SK-N-SH treated with all-trans-retinoic acid at 6 μM for 48 hours (cell line): ENCODE results near the gene CLDN11.

Experiments
- ATAC-seq: fragments of 200-7000 bp; cut with Tn5 transposase; 3 replicates; pipeline ENCODE4 v1.9.1; 2020; ENCODE audit warnings: mild to moderate bottlenecking, moderate library complexity
- ARNTL ChIP-seq: fragments of 450-650 bp; formaldehyde crosslinking; IDR thresholded peaks from 2 replicates; pipeline ENCODE4 v1.5.0; 2020; ENCODE audit warnings: low read depth, mild to moderate bottlenecking, moderate library complexity, borderline replicate concordance
- BACH2 ChIP-seq: fragments of 250-450 bp; sonication (Bioruptor Pico); IDR thresholded peaks from 2 replicates; pipeline ENCODE4 v1.9.0; 2021; ENCODE audit warnings: mild to moderate bottlenecking, borderline replicate concordance
- CREB5 ChIP-seq: fragments of 250-450 bp; sonication (Bioruptor Pico); IDR thresholded peaks from 2 replicates; pipeline ENCODE4 v1.5.1; 2020; ENCODE audit warnings: low read depth, mild to moderate bottlenecking, moderate library complexity
- CSDC2 ChIP-seq: fragments of 250-450 bp; sonication (Bioruptor Pico); IDR thresholded peaks from 2 replicates; pipeline ENCODE4 v1.5.0; 2020; ENCODE audit warnings: mild to moderate bottlenecking, moderate library complexity
- CSRNP3 ChIP-seq: fragments of 250-450 bp; sonication (Bioruptor Pico); IDR thresholded peaks from 2 replicates; pipeline ENCODE4 v1.5.1; 2021; ENCODE audit warnings: mild to moderate bottlenecking, moderate library complexity
- ESRRG ChIP-seq: fragments of 250-450 bp; sonication (Bioruptor Pico); IDR thresholded peaks from 2 replicates; pipeline ENCODE4 v1.6.1; 2021; ENCODE audit warnings: mild to moderate bottlenecking
- GLIS3 ChIP-seq: fragments of 250-450 bp; sonication (Bioruptor Pico); IDR thresholded peaks from 2 replicates; pipeline ENCODE4 v1.5.0; 2020; ENCODE audit warnings: mild to moderate bottlenecking, moderate library complexity
- ISL1 ChIP-seq: fragments of 250-450 bp; sonication (Bioruptor Pico); IDR thresholded peaks from 2 replicates; pipeline ENCODE4 v2.1.2; 2022; ENCODE audit warnings: mild to moderate bottlenecking, moderate library complexity
- OSR1 ChIP-seq: fragments of 250-450 bp; sonication (Bioruptor Pico); IDR thresholded peaks from 2 replicates; pipeline ENCODE4 v1.8.0; 2022; ENCODE audit warnings: moderate library complexity, mild to moderate bottlenecking, inconsistent platforms
- POU6F1 ChIP-seq: fragments of 250-450 bp; sonication (Bioruptor Pico); IDR thresholded peaks from 2 replicates; pipeline ENCODE4 v1.8.0; 2021; ENCODE audit warnings: low read depth, mild to moderate bottlenecking, moderate library complexity, borderline replicate concordance
- PPARA ChIP-seq: fragments of 250-450 bp; sonication (Bioruptor Pico); IDR thresholded peaks from 2 replicates; pipeline ENCODE4 v1.5.0; 2020; ENCODE audit warnings: mild to moderate bottlenecking, borderline replicate concordance
- RARB ChIP-seq: fragments of 250-450 bp; sonication (Bioruptor Pico); IDR thresholded peaks from 2 replicates; pipeline ENCODE4 v1.8.0; 2021; ENCODE audit warnings: mild to moderate bottlenecking, moderate library complexity
- SNAI2 ChIP-seq: fragments of 250-450 bp; sonication (Bioruptor Pico); IDR thresholded peaks from 2 replicates; pipeline ENCODE4 v1.5.0; 2020; ENCODE audit warnings: mild to moderate bottlenecking, moderate library complexity
- TCF4 ChIP-seq: fragments of 250-450 bp; sonication (Bioruptor Pico); IDR thresholded peaks from 2 replicates; pipeline ENCODE4 v1.8.0; 2021; ENCODE audit warnings: mild to moderate bottlenecking, moderate library complexity, borderline replicate concordance
- TOX ChIP-seq: fragments of 250-450 bp; sonication (Bioruptor Pico); IDR thresholded peaks from 2 replicates; pipeline ENCODE4 v1.8.0; 2021; ENCODE audit warnings: mild to moderate bottlenecking, moderate library complexity, borderline replicate concordance
- ZFP3 ChIP-seq: fragments of 250-450 bp; sonication (Bioruptor Pico); IDR thresholded peaks from 2 replicates; pipeline ENCODE4 v1.5.0; 2020; ENCODE audit warnings: mild to moderate bottlenecking, moderate library complexity
- ZFP30 ChIP-seq: fragments of 450-650 bp; formaldehyde crosslinking; IDR thresholded peaks from 2 replicates; pipeline ENCODE4 v1.5.0; 2022; ENCODE audit warnings: mild to moderate bottlenecking, moderate library complexity
- ZNF565 ChIP-seq: fragments of 450-650 bp; formaldehyde crosslinking; conservative IDR thresholded peaks from 2 replicates; pipeline ENCODE4 v1.5.0; 2020; ENCODE audit warnings: low read depth, mild to moderate bottlenecking, moderate library complexity
- ZNF70 ChIP-seq: fragments of 450-650 bp; formaldehyde crosslinking; IDR thresholded peaks from 2 replicates; pipeline ENCODE4 v1.5.0; 2020; ENCODE audit warnings: mild to moderate bottlenecking, moderate library complexity
- ZNF8 ChIP-seq: fragments of 450-650 bp; formaldehyde crosslinking; IDR thresholded peaks from 2 replicates; pipeline ENCODE4 v1.5.0; 2020; ENCODE audit warnings: mild to moderate bottlenecking, moderate library complexity
- TF ChIP-seq, protein P1 (sequence below): fragments of 250-450 bp; sonication (Bioruptor Pico); IDR thresholded peaks from 2 replicates; pipeline ENCODE4 v1.8.0; 2020; ENCODE audit warnings: mild to moderate bottlenecking, moderate library complexity, borderline replicate concordance

Gene CLDN11

GRCh38 chr3:170418422-170419398 is at the start of gene CLDN11:
CLDN11 (plus strand) TSS chr3:170418868; CDS start chr3:170419067, 199 bp downstream.
- TF ChIP-seq TCF4 (CRISPR knock-in tag), result no peak
- TF ChIP-seq, protein P1, sequence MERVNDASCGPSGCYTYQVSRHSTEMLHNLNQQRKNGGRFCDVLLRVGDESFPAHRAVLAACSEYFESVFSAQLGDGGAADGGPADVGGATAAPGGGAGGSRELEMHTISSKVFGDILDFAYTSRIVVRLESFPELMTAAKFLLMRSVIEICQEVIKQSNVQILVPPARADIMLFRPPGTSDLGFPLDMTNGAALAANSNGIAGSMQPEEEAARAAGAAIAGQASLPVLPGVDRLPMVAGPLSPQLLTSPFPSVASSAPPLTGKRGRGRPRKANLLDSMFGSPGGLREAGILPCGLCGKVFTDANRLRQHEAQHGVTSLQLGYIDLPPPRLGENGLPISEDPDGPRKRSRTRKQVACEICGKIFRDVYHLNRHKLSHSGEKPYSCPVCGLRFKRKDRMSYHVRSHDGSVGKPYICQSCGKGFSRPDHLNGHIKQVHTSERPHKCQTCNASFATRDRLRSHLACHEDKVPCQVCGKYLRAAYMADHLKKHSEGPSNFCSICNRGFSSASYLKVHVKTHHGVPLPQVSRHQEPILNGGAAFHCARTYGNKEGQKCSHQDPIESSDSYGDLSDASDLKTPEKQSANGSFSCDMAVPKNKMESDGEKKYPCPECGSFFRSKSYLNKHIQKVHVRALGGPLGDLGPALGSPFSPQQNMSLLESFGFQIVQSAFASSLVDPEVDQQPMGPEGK (CRISPR knock-in tag), result peak; percentile 30; the same call in 1 of the 2 replicates
- TF ChIP-seq POU6F1, result no peak
- no peak for TF ChIP-seq ZNF565 (CRISPR knock-in tag)
- no peak for TF ChIP-seq RARB
- TF ChIP-seq CREB5 (CRISPR knock-in tag), result no peak
- ATAC-seq, result peak; percentile 80

GRCh38 chr3:170368921-170369320 is 49.7 kb upstream of the CLDN11 start:
- ATAC-seq, result no peak
- TF ChIP-seq ZFP30, result no peak
- TF ChIP-seq OSR1 (CRISPR knock-in tag), result no peak
- no peak for TF ChIP-seq CSDC2
- TF ChIP-seq, all 23 proteins: peak for 0

GRCh38 chr3:170372190-170372879 is 46.3 kb upstream of the CLDN11 start:
- TF ChIP-seq ARNTL (CRISPR knock-in tag) (no peak), TCF4 (CRISPR knock-in tag) (0 out of 2 replicates have a peak, but pooled peaks have one; percentile 9)
- TF ChIP-seq, all 23 proteins: peak for 1
- peak; percentile 79 for ATAC-seq

- peak; percentile 87 for ATAC-seq
- TF ChIP-seq OSR1 (CRISPR knock-in tag) (no peak), RARB (no peak), ZNF565 (CRISPR knock-in tag) (no peak), PPARA (CRISPR knock-in tag) (no peak), SNAI2 (CRISPR knock-in tag) (no peak), ZNF70 (CRISPR knock-in tag) (no peak), ARNTL (CRISPR knock-in tag) (no peak), ZFP3 (no peak), CSRNP3 (no peak), TCF4 (CRISPR knock-in tag) (no peak), GLIS3 (no peak), ZNF8 (no peak), BACH2 (CRISPR knock-in tag) (no peak), CSDC2 (no peak), ESRRG (CRISPR knock-in tag) (no peak), CREB5 (CRISPR knock-in tag) (no peak), TOX (no peak), ISL1 (no peak), ZFP30 (no peak)
- TF ChIP-seq, protein P1 (CRISPR knock-in tag), result no peak
These were observed 35.1 kb upstream of the CLDN11 start for GRCh38 chr3:170383567-170383966.
